Stimulated activated CD8-positive, alpha-beta memory T cell treated with anti-CD3 and anti-CD28 coated beads, Interleukin-12 subunit alpha, Interleukin-12 subunit beta, amount 100 ng/mL, for 24 hours (primary cell): ENCODE data around the gene SMAD3.

Experiments used
- DNase-seq: peaks from one replicate; pipeline ENCODE4 v3.0.0-alpha.2; 2020; ENCODE audit errors: extremely low read depth

The SMAD3 gene

DNA sequence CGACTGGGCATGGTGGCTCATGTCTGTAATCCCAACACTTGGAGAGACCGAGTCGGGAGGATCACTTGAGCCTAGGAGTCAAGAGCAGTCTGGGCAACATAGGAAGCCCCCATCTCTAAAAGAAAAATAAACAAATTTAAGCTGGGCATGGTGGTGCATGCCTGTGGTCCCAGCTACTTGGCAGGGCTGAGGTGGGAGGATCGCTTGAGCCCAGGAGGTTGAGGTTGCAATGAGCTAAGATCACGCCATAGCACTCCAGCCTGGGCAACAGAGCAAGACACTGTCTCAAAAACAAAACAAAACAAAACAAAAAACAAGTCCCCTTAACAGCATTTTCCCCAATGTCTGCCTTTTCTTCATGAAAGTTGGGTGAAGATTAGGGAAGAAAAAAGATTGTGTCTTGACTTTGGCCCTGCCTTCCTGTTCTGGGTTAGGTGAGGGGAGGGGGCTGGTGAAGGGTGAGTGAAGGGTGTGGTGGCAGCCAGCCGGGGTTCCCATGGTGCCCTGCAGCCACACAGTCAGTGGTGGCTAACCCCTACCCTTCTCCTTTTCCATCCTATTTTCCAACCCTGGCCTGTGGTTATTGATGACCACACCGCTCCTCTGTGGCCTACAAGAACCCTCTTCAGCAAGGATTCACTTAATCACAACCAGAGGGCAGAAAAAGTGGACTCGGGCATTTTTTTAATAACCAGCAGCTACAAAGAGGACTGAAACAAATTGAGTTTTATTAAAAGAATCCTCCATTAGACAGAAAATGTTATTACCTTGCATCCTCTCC, 28.4 kb upstream of the SMAD3 start:
- no peak for DNase-seq

DNA sequence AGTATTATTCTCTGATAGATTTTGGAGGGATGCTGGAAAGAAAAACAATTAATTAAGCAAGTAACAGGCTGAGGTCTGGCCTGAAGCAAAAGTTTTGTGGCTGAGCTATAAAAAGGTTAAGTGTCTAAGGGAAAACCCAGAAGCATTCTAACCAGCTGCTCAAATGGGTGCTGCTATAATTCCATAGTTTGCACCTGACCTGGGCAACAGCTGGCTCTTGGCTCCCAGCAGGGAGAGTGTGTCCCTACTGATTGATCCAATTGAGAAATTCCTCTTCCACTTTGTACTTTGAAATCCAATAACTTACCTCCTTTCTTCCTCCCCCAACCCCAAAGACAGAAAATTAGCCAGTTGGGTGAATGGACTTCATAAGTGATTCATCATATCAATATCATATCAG, 27.7 kb upstream of the SMAD3 start:
- DNase-seq = no peak

DNA sequence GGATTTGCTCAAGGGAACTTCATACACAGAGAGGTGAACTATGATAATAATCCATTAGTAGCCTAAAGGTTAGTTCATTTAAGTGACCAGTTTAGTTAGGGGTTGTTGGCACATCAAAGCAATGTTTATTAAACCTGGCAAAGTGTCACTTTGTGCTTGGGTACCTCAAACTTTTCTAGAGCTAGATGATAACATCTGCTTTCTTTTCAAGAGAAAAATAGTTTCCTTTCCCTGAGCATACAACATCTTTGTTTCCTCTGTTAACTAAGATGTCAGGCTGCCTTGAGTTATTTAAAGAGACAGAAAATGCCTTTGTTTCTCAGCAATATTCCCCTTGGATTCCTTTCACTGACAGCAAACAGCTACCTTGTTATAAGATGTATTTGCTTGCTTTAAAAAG, 26.7 kb upstream of the SMAD3 start:
- no peak for DNase-seq

DNA sequence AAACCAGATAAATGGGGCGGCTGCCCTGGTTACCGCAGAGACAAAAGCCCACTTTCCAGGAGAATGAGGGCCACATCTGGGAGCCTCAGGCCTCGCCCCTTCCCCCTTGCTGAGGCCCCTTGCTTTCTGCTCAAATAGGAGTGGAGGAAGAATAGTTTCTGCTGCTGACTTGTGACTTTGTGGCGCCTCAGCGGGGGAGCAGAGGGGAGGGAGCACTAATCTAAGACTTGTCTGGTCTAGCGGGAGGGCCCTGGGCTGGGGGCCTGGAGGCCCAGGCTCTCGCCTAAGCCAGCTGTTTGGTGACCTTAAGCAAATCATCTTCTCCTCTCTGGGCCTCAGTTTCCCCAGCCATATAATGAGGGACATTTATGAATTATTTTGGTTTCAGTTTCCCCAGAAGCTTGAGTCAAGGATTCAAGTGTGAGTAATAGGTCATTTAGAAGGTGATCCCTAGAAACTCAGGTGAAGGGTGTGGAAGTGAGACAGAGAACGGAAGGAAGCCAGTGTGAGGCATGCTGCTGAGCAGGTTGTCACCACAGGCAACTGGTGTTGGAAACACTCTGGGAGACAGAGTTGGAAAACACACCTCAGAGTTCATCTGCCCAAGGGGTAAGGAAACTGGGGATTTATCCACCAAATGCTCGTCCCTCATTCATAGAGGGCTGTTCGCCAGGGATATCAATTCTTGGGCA, 25.9 kb upstream of the SMAD3 start:
- no peak for DNase-seq

- no peak for DNase-seq
Measured at GRCh38 chr15:67040277-67040676, 25.1 kb upstream of the SMAD3 start.

DNA sequence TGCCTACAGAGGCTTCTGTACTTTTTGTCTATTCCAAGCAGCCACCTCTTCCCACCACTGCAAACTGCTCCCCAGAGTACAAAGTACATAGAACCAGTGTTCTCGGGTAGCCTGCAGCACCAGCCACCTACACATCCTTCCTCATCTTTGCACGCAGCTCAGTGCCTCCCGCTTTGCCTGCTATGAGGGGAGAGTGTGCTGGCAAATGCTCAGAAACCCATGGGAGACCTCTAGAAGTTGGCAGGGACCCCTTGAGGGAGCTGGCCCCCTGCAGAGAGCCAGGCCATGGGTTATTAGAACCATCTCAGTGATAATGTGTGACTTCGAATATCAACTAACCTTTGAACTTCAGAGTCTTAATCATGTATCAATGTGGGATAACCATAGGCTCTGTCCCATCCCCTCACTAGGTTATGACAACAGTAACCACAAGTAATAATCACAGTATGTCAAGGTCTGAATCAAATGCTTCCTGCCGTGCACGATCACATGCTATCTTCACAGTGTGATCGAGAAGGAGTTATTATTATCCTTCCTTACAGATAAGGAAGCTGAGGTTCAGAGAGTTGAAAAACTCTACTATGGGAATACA, 22.8 kb upstream of the SMAD3 start:
- DNase-seq = no peak

DNA sequence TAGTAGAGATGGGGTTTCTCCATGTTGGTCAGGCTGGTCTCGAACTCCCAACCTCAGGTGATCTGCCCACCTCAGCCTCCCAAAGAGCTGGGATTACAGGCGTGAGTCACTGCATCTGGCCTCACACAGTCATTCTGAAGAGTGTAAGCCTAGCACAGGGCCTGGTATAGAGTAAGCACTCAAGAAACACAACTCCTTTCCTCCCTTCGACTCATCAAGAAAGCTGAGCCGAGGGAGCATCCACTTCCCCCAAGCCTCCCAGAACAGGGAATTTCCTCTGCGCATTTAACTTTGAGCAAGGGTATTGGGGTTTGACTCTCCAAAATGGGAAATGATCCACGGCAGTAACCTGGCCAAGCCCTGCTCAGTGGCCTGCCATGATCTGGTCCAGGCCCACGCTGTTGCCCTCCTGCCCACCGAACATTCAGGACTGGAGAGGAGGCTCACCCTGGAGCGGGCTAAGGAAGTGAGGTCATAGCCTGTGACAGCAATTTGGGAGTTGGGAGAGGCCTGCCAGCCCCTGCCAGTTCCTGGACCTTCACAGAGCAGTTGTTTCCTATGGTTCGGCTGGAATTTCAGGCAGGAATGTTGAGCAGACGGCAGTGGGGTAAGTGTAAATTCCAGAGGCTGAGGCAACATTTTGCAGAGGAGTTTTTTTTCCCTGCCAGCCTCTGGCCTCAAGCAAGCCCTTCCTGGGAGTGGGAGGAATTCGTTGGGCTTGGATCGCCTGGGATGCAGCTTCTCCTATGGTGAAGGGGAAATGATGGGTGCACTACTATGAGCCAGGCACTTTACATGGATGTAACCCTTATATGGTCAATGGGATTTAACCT, 21.2 kb upstream of the SMAD3 start:
- DNase-seq = no peak

GRCh38 chr15:67047149-67047661, 18.2 kb upstream of the SMAD3 start:
- no peak for DNase-seq

DNA sequence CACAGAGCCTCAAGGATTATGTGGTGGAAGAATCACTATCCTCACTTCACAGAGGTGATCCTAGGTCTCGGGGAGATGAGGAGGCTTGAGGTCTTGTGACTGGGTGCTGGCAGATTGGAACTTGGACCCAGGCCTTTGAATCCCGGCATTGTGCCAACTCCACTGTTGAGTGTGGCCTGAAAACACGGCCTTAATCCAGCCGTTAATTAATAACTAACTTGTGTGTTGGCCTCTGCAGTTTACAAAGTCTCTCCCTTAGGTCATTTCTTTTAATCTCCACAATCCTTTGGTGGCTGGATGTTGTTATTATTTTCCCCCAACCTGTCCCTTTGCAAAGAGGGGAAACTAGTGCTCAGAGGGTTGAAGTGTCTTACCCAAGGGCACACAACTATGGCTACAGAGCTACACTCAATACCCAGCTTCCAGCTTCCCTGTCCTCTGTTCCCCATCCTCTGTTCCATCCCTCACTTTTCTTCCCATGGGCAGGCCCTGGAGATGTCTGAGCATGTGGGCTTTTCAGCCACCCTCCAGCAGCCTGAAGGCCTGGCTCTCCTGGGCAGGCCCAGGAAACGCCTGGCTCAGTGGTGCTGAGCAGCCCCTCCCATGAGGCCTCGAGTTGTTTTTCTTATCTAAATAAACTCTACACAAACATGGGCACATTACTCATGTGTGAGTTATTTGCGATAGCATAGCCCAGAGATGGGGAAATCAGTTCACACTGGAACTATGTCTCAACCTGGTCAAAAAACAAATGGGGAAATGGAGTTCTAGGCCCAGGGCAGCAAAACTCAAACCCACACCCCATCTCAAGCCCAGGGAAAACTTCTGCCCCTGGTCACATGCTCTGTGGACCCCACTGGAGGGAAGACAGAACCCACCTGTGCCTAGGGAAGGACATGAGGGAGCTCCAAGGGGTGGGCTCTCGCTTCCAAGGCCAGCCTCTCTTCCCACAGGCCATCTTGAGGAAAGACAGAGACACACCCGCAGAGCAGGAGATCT, 16.8 kb upstream of the SMAD3 start:
- DNase-seq = no peak

- no peak for DNase-seq
Measured at GRCh38 chr15:67049351-67050044, 15.9 kb upstream of the SMAD3 start.

DNA sequence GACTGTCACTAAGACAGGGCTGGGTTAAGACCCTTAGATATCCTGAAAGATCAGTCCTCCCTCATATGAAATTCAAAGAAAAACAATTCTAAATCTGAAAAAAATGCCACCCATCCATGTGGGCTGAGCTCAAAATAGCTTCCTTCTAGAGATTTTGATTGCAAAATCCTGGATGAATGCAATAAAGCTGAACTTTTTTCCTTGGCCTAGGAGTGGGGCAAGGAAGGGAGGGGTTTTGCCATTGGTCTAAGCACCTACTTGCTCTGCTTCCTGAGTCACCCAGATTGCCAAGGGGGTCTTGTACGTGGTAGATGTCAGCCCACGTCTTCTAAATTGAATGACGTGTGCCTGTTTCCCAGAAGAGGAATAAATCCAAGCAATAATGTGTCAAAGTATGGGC, 15.3 kb upstream of the SMAD3 start:
- no peak for DNase-seq

DNA sequence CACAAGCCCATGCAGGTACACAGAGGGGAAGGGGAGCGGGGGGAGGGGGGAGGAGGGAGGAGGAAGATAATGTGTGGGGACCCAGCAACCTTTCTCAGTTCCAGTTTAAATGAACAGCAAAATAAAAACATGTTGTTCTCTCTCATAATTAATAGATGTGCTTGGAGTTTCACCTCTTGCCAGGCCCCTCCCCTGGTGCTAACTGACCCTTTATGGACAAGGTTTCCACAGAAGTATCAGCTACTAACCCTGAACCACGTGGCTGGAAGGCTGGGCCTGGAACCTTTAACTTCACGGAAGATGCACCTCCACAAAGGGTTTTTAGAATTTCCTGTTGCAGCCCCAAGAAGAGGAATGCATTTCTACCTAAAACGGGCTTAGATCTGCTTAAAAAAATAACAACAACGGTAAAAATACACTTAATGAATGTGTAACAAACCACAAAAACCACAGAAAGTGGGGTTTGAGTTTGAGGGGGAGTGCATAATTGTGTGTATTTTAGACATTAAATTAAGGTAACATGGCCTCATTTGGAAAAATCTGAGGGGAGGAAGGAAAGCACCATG, 14.8 kb upstream of the SMAD3 start:
- DNase-seq = no peak

- DNase-seq = no peak
Measured at GRCh38 chr15:67051088-67052045, 14.0 kb upstream of the SMAD3 start.

GRCh38 chr15:67054676-67055075, 10.7 kb upstream of the SMAD3 start:
- DNase-seq = no peak

GRCh38 chr15:67059127-67059553, 6.3 kb upstream of the SMAD3 start:
- no peak for DNase-seq

GRCh38 chr15:67061811-67062368, 3.5 kb upstream of the SMAD3 start:
- DNase-seq = no peak

- DNase-seq = no peak
Measured at GRCh38 chr15:67062369-67062985, 2.9 kb upstream of the SMAD3 start.
